ENCODE results near the gene PRSS38. TPM values are rescaled to one million over a fixed set of nuclear protein-coding genes. Genes with fewer than 3 reads are reported as not detected.
"Not testable (repeated sequence)": the region's sequence is repeated elsewhere in the genome, so short reads cannot be mapped to it uniquely, and the experiment has no call there.

The PRSS38 gene
- total RNA-seq, 1 experiment from 2014 or later: not detected

DNA sequence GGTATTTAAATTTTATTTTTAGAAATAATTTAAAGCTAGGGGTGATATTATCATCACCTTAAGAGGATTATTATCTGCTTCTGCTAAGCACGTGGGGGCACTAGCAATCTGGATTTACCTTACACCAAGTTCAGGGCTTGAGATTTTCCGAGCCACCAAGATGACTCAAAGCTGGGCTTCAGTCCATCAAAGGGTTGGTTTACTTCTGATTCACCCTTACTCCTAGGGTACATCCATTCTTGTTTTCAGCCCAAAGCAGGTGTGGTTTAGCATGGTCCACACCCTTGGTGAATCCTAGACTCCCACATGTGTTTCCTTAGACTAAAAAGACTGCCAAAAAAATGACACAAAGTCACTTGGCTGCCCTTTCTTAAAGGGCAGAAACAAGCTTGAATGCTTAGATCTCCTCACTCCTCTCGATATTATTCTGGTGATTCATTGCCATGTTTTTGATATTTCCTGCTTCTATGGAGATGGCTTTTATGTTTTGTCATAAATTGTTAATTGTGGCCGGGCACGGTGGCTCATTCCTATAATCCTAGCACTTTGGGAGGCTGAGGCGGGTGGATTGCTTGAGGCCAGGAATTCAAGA, 9.8 kb upstream of the PRSS38 start:
- in situ Hi-C loops (cut with HindIII; ENCODE audit: low pct_unique_long_range_greater_than_20kb, low sequenced_read_pairs): no loop called here
- no peak for DNase-seq (ENCODE audit: low read depth, low spot score)

- DNase-seq (ENCODE audit: low read depth, low spot score): peak; percentile 66
- in situ Hi-C loops (cut with HindIII; ENCODE audit: low pct_unique_long_range_greater_than_20kb, low sequenced_read_pairs): no loop called here
Measured at GRCh38 chr1:227808566-227808965, 6.9 kb upstream of the PRSS38 start.

GRCh38 chr1:227809026-227809425, 6.4 kb upstream of the PRSS38 start:
- DNase-seq (ENCODE audit: low read depth, low spot score): no peak
- in situ Hi-C loops (cut with HindIII; ENCODE audit: low pct_unique_long_range_greater_than_20kb, low sequenced_read_pairs): no loop called here

DNA sequence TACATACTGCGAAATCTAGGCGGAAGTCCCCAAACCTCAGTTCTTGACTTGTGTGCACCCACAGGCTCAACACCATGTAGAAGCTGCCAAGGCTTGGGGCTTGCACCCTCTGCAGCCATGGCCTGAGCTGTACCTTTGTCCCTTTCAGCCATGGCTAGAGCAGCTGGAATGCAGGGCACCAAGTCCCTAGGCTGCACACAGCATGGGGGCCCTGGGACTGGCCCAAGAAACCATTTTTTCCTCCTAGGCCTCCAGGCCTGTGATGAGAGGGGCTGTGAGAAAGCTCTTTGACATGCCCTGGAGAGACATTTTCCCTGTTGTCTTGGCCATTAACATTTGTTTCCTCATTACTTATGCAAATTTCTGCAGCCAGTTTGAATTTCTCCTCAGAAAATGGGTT, 1.5 kb upstream of the PRSS38 start:
- DNase-seq (ENCODE audit: low read depth, low spot score): no peak

GRCh38 chr1:227816750-227817446, 1.4 kb downstream of the PRSS38 start:
- DNase-seq (ENCODE audit: low read depth, low spot score): no peak
- in situ Hi-C loops (cut with HindIII; ENCODE audit: low pct_unique_long_range_greater_than_20kb, low sequenced_read_pairs): no loop called here

More for the DNA sequence above, 1.5 kb upstream of the PRSS38 start:
- in situ Hi-C loops (cut with HindIII; ENCODE audit: low pct_unique_long_range_greater_than_20kb, low sequenced_read_pairs): no loop called here

- in situ Hi-C loops (cut with HindIII; ENCODE audit: low pct_unique_long_range_greater_than_20kb, low sequenced_read_pairs): no loop called here
- DNase-seq (ENCODE audit: low read depth, low spot score): no peak
Measured at GRCh38 chr1:227823537-227823936, 8.1 kb downstream of the PRSS38 start.

- in situ Hi-C loops (cut with HindIII; ENCODE audit: low pct_unique_long_range_greater_than_20kb, low sequenced_read_pairs): no loop called here
- DNase-seq (ENCODE audit: low read depth, low spot score): no peak
Measured at GRCh38 chr1:227824204-227824603, 8.7 kb downstream of the PRSS38 start.

- in situ Hi-C loops (cut with HindIII; ENCODE audit: low pct_unique_long_range_greater_than_20kb, low sequenced_read_pairs): no loop called here
- no peak for DNase-seq (ENCODE audit: low read depth, low spot score)
Measured at GRCh38 chr1:227828786-227829185, 13.3 kb downstream of the PRSS38 start.

GRCh38 chr1:227838181-227838580, 22.7 kb downstream of the PRSS38 start:
- in situ Hi-C loops (cut with HindIII; ENCODE audit: low pct_unique_long_range_greater_than_20kb, low sequenced_read_pairs): no loop called here

DNA sequence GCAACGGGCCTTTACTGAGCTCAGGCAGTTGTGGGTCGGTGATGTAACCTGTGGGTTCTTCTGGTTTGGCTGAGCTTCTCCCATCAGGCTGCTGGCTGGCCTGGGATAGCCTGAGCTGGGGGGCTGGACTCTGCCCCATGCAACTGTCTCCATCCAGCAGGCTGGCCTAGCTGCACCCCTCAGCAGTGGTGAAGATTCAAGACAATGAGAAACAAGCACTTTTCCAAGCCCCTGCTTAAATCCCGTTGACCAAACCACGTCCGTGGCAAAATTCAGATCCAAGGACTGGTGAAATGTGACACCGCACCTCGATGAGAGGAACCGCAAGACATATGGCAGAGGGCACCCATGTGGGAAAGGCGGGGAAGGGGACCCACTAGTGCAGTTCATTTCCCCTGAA, 25.6 kb downstream of the PRSS38 start:
- DNase-seq (ENCODE audit: low read depth, low spot score): no peak
- in situ Hi-C loops (cut with HindIII; ENCODE audit: low pct_unique_long_range_greater_than_20kb, low sequenced_read_pairs): no loop called here

More at GRCh38 chr1:227838181-227838580, 22.7 kb downstream of the PRSS38 start:
- no peak for DNase-seq (ENCODE audit: low read depth, low spot score)

DNA sequence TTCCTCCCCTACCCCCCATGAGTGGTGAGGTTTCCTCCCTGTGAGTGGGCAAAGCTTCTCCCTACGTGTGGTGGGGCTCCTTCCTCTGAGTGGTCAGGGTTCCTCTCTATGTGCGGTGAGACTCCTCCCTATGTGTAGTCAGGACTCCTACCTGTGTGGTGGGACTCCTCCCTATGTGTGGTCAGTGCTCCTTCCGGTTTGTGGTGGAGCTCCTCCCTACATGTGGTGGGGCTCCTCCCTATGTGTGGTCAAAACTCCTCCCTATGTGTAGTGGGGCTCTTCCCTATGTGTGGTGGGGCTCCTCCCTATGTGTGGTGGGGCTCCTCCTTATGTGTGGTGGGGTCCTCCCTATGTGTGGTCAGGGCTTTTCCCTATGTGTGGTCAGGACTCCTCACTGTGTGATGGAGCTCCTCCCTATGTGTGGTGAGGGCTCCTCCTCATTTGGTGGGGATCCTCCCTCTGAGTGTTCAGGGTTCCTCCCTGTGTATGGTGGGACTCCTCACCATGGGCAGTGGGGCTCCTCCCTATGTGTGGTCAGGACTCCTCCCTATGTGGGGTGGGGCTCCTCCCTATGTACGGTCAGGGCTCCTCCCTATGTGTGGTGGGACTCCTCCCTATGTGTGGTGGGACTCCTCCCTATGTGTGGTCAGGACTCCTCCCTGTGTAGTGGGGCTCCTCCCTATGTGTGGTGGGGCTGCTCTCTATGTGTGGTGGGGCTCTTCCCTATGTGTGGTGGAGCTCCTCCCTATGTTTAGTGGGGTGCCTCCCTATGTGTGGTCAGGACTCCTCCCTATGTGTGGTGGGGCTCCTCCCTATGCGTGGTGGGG, 29.1 kb downstream of the PRSS38 start:
- no peak for DNase-seq (ENCODE audit: low read depth, low spot score)
- in situ Hi-C loops (cut with HindIII; ENCODE audit: low pct_unique_long_range_greater_than_20kb, low sequenced_read_pairs): no loop called here

DNA sequence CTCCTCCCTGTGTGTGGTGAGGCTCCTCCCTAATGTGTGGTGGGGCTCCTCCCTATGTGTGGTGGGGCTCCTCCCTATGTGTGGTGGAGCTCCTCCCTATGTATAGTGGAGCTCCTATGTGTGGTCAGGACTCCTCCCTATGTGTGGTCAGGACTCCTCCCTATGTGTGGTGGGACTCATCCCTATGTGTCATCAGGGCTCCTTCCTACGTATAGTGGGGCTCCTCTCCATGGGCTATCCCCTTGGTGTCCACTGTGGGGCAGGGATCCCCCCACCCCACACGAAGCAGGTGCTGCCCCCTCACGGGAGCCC, 29.6 kb downstream of the PRSS38 start:
- no peak for DNase-seq (ENCODE audit: low read depth, low spot score)
- in situ Hi-C loops (cut with HindIII; ENCODE audit: low pct_unique_long_range_greater_than_20kb, low sequenced_read_pairs): no loop called here

DNA sequence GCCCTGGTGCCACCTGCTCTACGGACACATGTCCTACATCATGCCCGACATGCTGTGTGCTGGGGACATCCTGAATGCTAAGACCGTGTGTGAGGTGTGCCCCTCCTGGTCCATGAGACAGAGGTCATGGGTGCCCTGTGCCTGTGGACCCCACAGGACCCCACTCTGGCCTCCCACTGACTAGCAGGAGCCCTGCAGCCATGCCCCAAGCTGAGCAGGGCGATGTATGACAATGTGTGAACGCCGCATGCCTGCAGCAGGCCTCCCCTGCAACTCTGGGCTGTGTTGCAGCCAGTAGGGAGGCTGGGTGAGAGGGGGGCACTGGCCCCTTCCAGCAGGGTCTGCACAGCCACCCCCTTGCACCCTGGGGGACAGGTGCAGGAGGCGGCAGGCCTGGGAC, 30.0 kb downstream of the PRSS38 start:
- in situ Hi-C loops (cut with HindIII; ENCODE audit: low pct_unique_long_range_greater_than_20kb, low sequenced_read_pairs): no loop called here
- no peak for DNase-seq (ENCODE audit: low read depth, low spot score)

- in situ Hi-C loops (cut with HindIII; ENCODE audit: low pct_unique_long_range_greater_than_20kb, low sequenced_read_pairs): no loop called here
- no peak for DNase-seq (ENCODE audit: low read depth, low spot score)
Measured at GRCh38 chr1:227846265-227846858, 30.9 kb downstream of the PRSS38 start.

GRCh38 chr1:227847046-227847445, 31.6 kb downstream of the PRSS38 start:
- in situ Hi-C loops (cut with HindIII; ENCODE audit: low pct_unique_long_range_greater_than_20kb, low sequenced_read_pairs); DNase-seq (ENCODE audit: low read depth, low spot score): not testable (repeated sequence)

- in situ Hi-C loops (cut with HindIII; ENCODE audit: low pct_unique_long_range_greater_than_20kb, low sequenced_read_pairs): no loop called here
- no peak for DNase-seq (ENCODE audit: low read depth, low spot score)
Measured at GRCh38 chr1:227848430-227848932, 33.0 kb downstream of the PRSS38 start.

- in situ Hi-C loops (cut with HindIII; ENCODE audit: low pct_unique_long_range_greater_than_20kb, low sequenced_read_pairs): no loop called here
Measured at GRCh38 chr1:227849251-227849650, 33.8 kb downstream of the PRSS38 start.

DNA sequence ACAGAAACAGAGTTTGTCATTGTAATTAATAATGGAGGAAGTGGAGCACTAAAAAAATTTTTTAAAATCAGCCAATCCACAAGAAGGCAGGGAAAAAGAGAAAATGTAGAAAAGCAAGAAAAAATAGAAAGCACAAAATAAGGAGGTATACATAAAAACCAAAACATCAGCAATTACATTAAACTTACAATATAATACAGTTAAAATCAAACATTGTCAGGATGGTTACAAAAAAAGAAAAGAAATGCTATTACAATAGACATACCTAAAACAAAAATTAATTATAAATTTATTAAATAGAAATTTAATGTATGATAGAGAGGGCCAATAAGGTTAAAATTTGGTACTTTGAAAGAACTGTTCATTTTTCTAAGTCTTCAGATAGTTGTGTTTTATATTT, 38.7 kb downstream of the PRSS38 start:
- in situ Hi-C loops (cut with HindIII; ENCODE audit: low pct_unique_long_range_greater_than_20kb, low sequenced_read_pairs): no loop called here
- DNase-seq (ENCODE audit: low read depth, low spot score): no peak

More at GRCh38 chr1:227849251-227849650, 33.8 kb downstream of the PRSS38 start:
- DNase-seq (ENCODE audit: low read depth, low spot score): no peak
